Pancreas (tissue), 10 donors: Measurements from ENCODE around the gene ERCC2. TPM values are rescaled to one million over a fixed set of nuclear protein-coding genes. Genes with fewer than 3 reads are reported as not detected.

Source experiments
- ATAC-seq, 4 donors: fragments of 200-7000 bp; cut with Tn5 transposase; one replicate each; pipeline versions ENCODE4 v1.8.0 to v1.9.1; 2020; ENCODE audit warnings: mild to moderate bottlenecking in 4 of 4, moderate library complexity in 4 of 4
- DNase-seq, 6 donors: peaks; one replicate each; pipeline ENCODE4 v3.0.0-alpha.2; 2020
- FAIRE-seq: peaks from 2 replicates; lab custom pipeline; 2012; peaks lifted over from hg19 to GRCh38; lab: Jason Lieb, UNC
- H3K27ac ChIP-seq, 4 donors: fragments of 200-600 bp; sonication (generic); 1 replicate in 3 of 4; 2 replicates in 1 of 4; pipeline versions ENCODE4 v1.5.0 to v1.8.0; 2020
- H3K27me3 ChIP-seq, 4 donors: fragments of 200-600 bp; one replicate each; pipeline ENCODE4 v1.8.0; 2021
- H3K36me3 ChIP-seq, 3 donors: fragments of 200-600 bp; sonication (generic) in 1 of 3; one replicate each; pipeline versions ENCODE4 v1.5.0 to v1.8.0; 2020 to 2021
- H3K4me1 ChIP-seq, 3 donors: fragments of 200-600 bp; one replicate each; pipeline ENCODE4 v1.8.0; 2021
- H3K4me3 ChIP-seq, 4 donors: fragments of 200-600 bp; sonication (generic) in 2 of 4; one replicate each; pipeline versions ENCODE4 v1.5.0 to v1.8.0; 2020 to 2021
- H3K9me3 ChIP-seq, 4 donors: fragments of 200-600 bp; one replicate each; pipeline ENCODE4 v1.8.0; 2021
- WGBS, 2 donors: extraction: QIAGEN DNeasy Blood & Tissue Kit; methylation state at CpG; one replicate each; pipeline ENCODE4 v1.1.7; 2013; 5-methylcytosine and 5-hydroxymethylcytosine counted together
- intact Hi-C, 3 donors: fragments of 100-400 bp; cut with DNase I; formaldehyde crosslinking; loops; one replicate each; pipeline versions ENCODE4 v1.11.1 to v1.14.2; 2022
- polyA plus RNA-seq, 2 donors: library from polyadenylated mRNA; stranded (reverse); fragments of 200-250 nt; gene quantifications; one replicate each; pipeline ENCODE4 v1.2.3, GENCODE V29; 2013
- total RNA-seq, 6 donors: library from RNA; stranded (reverse); fragmentation: NEBNext Ultra II Directional in 4 of 6; extraction: Animal tissue kit (Norgen Biotek cat#: 25700) in 4 of 6; gene quantifications; one replicate each; pipeline versions ENCODE4 v1.2.1 to v1.2.4, GENCODE V29; 2021 to 2023
- TF ChIP-seq, protein P1 (sequence below), 4 donors: fragments of 200-600 bp; sonication (generic) in 3 of 4; IDR thresholded peaks; one replicate each; pipeline versions ENCODE4 v1.5.0 to v1.8.0; 2021; ENCODE audit warnings: antibody characterized with exemption in 4 of 4
- donor health status: healthy with polysubstance abuse.
- donor health status: DM: no; HTN: no; CAD: no; lungs with moderate emphysema.
- donor health status: DM: no; HTN: no; CAD: no.
- donor health status: control.
- donor health status: control.
- donor health status: Bipolar disorder and iron deficiency.
- donor health status: DM: yes; HTN: yes; CAD: no.
- donor health status: DM: no; HTN: no; CAD: no.
- donor health status: DM: no; HTN: no; CAD: no.
- donor health status: DM: yes; HTN: yes; CAD: no.

ERCC2 gene
- total and polyA plus RNA-seq, 8 donors, result 7.1 to 19.5 (median 10.2) TPM

GRCh38 chr19:45350477-45351058 is 19.8 kb downstream of the ERCC2 start:
- DNase-seq (no peak), ATAC-seq (no peak), FAIRE-seq (no peak)
- Histone ChIP-seq H3K9me3 (no peaks in the 10 kb centered on the region), H3K4me3 (no peak overlapping the region), H3K27me3 (no peaks in the 10 kb centered on the region), H3K27ac (no peak overlapping the region), H3K4me1 (no peaks in the 10 kb centered on the region), H3K36me3 (peaks cover 0 to 6% (median 0%) of the 10 kb centered on the region in 3 donors)
- 89 to 90% methylated on average over 17 of the region's 17 CpGs for WGBS, 2 donors
- intact Hi-C loops, result no loop called here
- TF ChIP-seq, protein P1, sequence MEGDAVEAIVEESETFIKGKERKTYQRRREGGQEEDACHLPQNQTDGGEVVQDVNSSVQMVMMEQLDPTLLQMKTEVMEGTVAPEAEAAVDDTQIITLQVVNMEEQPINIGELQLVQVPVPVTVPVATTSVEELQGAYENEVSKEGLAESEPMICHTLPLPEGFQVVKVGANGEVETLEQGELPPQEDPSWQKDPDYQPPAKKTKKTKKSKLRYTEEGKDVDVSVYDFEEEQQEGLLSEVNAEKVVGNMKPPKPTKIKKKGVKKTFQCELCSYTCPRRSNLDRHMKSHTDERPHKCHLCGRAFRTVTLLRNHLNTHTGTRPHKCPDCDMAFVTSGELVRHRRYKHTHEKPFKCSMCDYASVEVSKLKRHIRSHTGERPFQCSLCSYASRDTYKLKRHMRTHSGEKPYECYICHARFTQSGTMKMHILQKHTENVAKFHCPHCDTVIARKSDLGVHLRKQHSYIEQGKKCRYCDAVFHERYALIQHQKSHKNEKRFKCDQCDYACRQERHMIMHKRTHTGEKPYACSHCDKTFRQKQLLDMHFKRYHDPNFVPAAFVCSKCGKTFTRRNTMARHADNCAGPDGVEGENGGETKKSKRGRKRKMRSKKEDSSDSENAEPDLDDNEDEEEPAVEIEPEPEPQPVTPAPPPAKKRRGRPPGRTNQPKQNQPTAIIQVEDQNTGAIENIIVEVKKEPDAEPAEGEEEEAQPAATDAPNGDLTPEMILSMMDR (IDR thresholded peaks at IDR 0.05), result no peak

- intact Hi-C loops, result no loop called here
- H3K4me1 ChIP-seq, result no peaks in the 10 kb centered on the region
- DNase-seq, result no peak
- no peak overlapping the region for H3K4me3 ChIP-seq
- no peak overlapping the region for H3K27ac ChIP-seq
- TF ChIP-seq, protein P1 (IDR thresholded peaks at IDR 0.05), result no peak
- WGBS, 2 donors, result 87 to 92% methylated on average over 17 of the region's 17 CpGs
- no peak for FAIRE-seq
- H3K27me3 ChIP-seq, result no peaks in the 10 kb centered on the region
- ATAC-seq, result peak in 1 of 4 donors; percentile 20
- H3K9me3 ChIP-seq, result no peaks in the 10 kb centered on the region
- peaks cover 0 to 6% (median 0%) of the 10 kb centered on the region in 3 donors for H3K36me3 ChIP-seq
These were observed 20.9 kb downstream of the ERCC2 start for GRCh38 chr19:45349430-45349941.

GRCh38 chr19:45349126-45349415 is 21.3 kb downstream of the ERCC2 start:
- Histone ChIP-seq H3K36me3 (peaks cover 0 to 6% (median 0%) of the 10 kb centered on the region in 3 donors), H3K27me3 (no peaks in the 10 kb centered on the region), H3K27ac (no peak overlapping the region), H3K4me3 (no peak overlapping the region), H3K9me3 (no peaks in the 10 kb centered on the region), H3K4me1 (no peaks in the 10 kb centered on the region)
- TF ChIP-seq, protein P1 (IDR thresholded peaks at IDR 0.05), result no peak
- WGBS, 2 donors, result 59 to 63% methylated on average over 3 of the region's 3 CpGs
- intact Hi-C loops, result no loop called here
- DNase-seq (no peak), ATAC-seq (no peak), FAIRE-seq (no peak)

GRCh38 chr19:45348367-45349125 is 21.8 kb downstream of the ERCC2 start:
- 64 to 79% methylated on average over 23 of the region's 23 CpGs for WGBS, 2 donors

More at GRCh38 chr19:45348367-45349125, 21.8 kb downstream of the ERCC2 start:
- intact Hi-C loops, result no loop called here
- no peak overlapping the region for H3K27ac ChIP-seq
- TF ChIP-seq, protein P1 (IDR thresholded peaks at IDR 0.05), result no peak
- peaks cover 0 to 6% (median 0%) of the 10 kb centered on the region in 3 donors for H3K36me3 ChIP-seq
- no peak overlapping the region for H3K4me3 ChIP-seq
- DNase-seq (no peak), FAIRE-seq (no peak), ATAC-seq (no peak)
- H3K9me3 ChIP-seq, result no peaks in the 10 kb centered on the region
- no peaks in the 10 kb centered on the region for H3K4me1 ChIP-seq
- no peaks in the 10 kb centered on the region for H3K27me3 ChIP-seq
